Neural cell (in vitro differentiated cells): ENCODE results near the gene MAS1. TPM values are rescaled to one million over a fixed set of nuclear protein-coding genes. Genes with fewer than 3 reads are reported as not detected.
"Not testable (repeated sequence)": the region's sequence is repeated elsewhere in the genome, so short reads cannot be mapped to it uniquely, and the experiment has no call there.

Source experiments
- H2AFZ ChIP-seq: fragments of 200-600, 300-800 bp; sonication (generic), shearing (Covaris generic); 2 replicates; pipeline ENCODE4 v1.6.0; 2014; ENCODE audit warnings: low read depth, mild to moderate bottlenecking, antibody characterized with exemption, low read length, moderate library complexity
- H3F3A ChIP-seq: fragments of 200-600 bp; shearing (Covaris generic); 2 replicates; pipeline ENCODE4 v1.6.1; 2016; ENCODE audit warnings: mild to moderate bottlenecking, moderate library complexity, mixed read lengths, antibody characterized with exemption, low read length; ENCODE audit not compliant: insufficient read depth, poor library complexity, severe bottlenecking
- H3K27ac ChIP-seq: fragments of 200-600, 300-800 bp; sonication (generic), shearing (Covaris generic); 2 replicates; pipeline ENCODE4 v1.5.1; 2014; ENCODE audit warnings: mild to moderate bottlenecking, low read length, moderate library complexity
- H3K27me3 ChIP-seq: fragments of 300-800, 200-600 bp; sonication (generic), shearing (Covaris generic); 2 replicates; pipeline ENCODE4 v1.6.0; 2014; ENCODE audit warnings: mild to moderate bottlenecking, low read depth, low read length, moderate library complexity; ENCODE audit not compliant: insufficient read depth
- H3K36me3 ChIP-seq: fragments of 300-800, 200-600 bp; sonication (generic), shearing (Covaris generic); 2 replicates; pipeline ENCODE4 v1.5.1; 2014; ENCODE audit warnings: mild to moderate bottlenecking, antibody characterized with exemption, low read length, moderate library complexity; ENCODE audit not compliant: insufficient read depth
- H3K4me2 ChIP-seq: fragments of 300-800, 200-600 bp; sonication (generic), shearing (Covaris generic); 2 replicates; pipeline ENCODE4 v1.6.0; 2014; ENCODE audit warnings: mild to moderate bottlenecking, low read length
- H3K4me3 ChIP-seq: fragments of 300-800, 200-600 bp; sonication (generic), shearing (Covaris generic); 2 replicates; pipeline ENCODE4 v1.5.1; 2014; ENCODE audit warnings: mild to moderate bottlenecking, low read length, moderate library complexity
- H3K79me2 ChIP-seq: fragments of 200-600 bp; shearing (Covaris generic); replicated peaks from 2 replicates; pipeline ENCODE4 v1.6.0; 2014; ENCODE audit warnings: mild to moderate bottlenecking, low read length, moderate library complexity; ENCODE audit not compliant: insufficient read depth
- H3K9ac ChIP-seq: fragments of 300-800, 200-600 bp; sonication (generic), shearing (Covaris generic); 2 replicates; pipeline ENCODE4 v1.6.1; 2016; ENCODE audit warnings: mild to moderate bottlenecking, low read length, mixed read lengths
- H3K9me2 ChIP-seq: fragments of 200-600 bp; shearing (Covaris generic); 2 replicates; pipeline ENCODE4 v1.6.1; 2016; ENCODE audit warnings: mild to moderate bottlenecking, low read length, mixed read lengths; ENCODE audit not compliant: insufficient read depth
- H3K9me3 ChIP-seq: fragments of 200-600, 300-800 bp; sonication (generic), shearing (Covaris generic); 2 replicates; pipeline ENCODE4 v1.6.1; 2016; ENCODE audit warnings: mild to moderate bottlenecking, mixed run types, low read length, moderate library complexity, mixed read lengths
- H4K20me1 ChIP-seq: fragments of 200-600 bp; shearing (Covaris generic); 2 replicates; pipeline ENCODE4 v1.6.1; 2016; ENCODE audit warnings: mild to moderate bottlenecking, mixed run types; ENCODE audit not compliant: insufficient read depth
- EP300 ChIP-seq: fragments of 450-650 bp; conservative IDR thresholded peaks from 2 replicates; pipeline ENCODE4 v1.6.1; 2014; ENCODE audit warnings: antibody characterized with exemption, mild to moderate bottlenecking, moderate library complexity; ENCODE audit not compliant: poor library complexity, severe bottlenecking
- EZH2 ChIP-seq: fragments of 200-600, 300-800 bp; shearing (Covaris generic), sonication (generic); IDR thresholded peaks from 2 replicates; pipeline ENCODE4 v1.6.1; 2014; ENCODE audit warnings: antibody characterized with exemption, low read length, borderline replicate concordance, mild to moderate bottlenecking; ENCODE audit not compliant: insufficient read depth, poor library complexity, severe bottlenecking
- MXI1 ChIP-seq: fragments of 450-650 bp; conservative IDR thresholded peaks from 2 replicates; pipeline ENCODE4 v1.6.1; 2014; ENCODE audit warnings: antibody characterized with exemption, mild to moderate bottlenecking; ENCODE audit not compliant: poor library complexity, severe bottlenecking
- POLR2AphosphoS5 ChIP-seq: IDR thresholded peaks from 2 replicates; pipeline ENCODE4 v1.6.1; 2012
- RAD21 ChIP-seq: fragments of 450-650 bp; conservative IDR thresholded peaks from 2 replicates; pipeline ENCODE4 v1.6.1; 2014; ENCODE audit warnings: antibody characterized with exemption, mild to moderate bottlenecking, moderate library complexity
- SMC3 ChIP-seq: fragments of 450-650 bp; conservative IDR thresholded peaks from 2 replicates; pipeline ENCODE4 v1.6.1; 2014; ENCODE audit warnings: antibody characterized with exemption, mild to moderate bottlenecking, moderate library complexity; ENCODE audit not compliant: poor library complexity
- polyA plus RNA-seq: library from polyadenylated mRNA; depleted of rRNA; stranded (reverse); fragments of >200 nt; gene quantifications from 2 replicates; pipeline ENCODE4 v1.2.3, GENCODE V29; 2014
- TF ChIP-seq, protein P1 (sequence below): fragments of 450-650 bp; IDR thresholded peaks from 2 replicates; pipeline ENCODE4 v1.5.1; 2014; ENCODE audit warnings: antibody characterized with exemption, mild to moderate bottlenecking, moderate library complexity; ENCODE audit not compliant: poor library complexity, severe bottlenecking
- TF ChIP-seq, protein P2 (sequence below): IDR thresholded peaks from 2 replicates; pipeline ENCODE4 v1.6.1; 2012; ENCODE audit warnings: borderline replicate concordance

The MAS1 gene
- polyA plus RNA-seq, 1 donor from 2014 or later: not detected

DNA sequence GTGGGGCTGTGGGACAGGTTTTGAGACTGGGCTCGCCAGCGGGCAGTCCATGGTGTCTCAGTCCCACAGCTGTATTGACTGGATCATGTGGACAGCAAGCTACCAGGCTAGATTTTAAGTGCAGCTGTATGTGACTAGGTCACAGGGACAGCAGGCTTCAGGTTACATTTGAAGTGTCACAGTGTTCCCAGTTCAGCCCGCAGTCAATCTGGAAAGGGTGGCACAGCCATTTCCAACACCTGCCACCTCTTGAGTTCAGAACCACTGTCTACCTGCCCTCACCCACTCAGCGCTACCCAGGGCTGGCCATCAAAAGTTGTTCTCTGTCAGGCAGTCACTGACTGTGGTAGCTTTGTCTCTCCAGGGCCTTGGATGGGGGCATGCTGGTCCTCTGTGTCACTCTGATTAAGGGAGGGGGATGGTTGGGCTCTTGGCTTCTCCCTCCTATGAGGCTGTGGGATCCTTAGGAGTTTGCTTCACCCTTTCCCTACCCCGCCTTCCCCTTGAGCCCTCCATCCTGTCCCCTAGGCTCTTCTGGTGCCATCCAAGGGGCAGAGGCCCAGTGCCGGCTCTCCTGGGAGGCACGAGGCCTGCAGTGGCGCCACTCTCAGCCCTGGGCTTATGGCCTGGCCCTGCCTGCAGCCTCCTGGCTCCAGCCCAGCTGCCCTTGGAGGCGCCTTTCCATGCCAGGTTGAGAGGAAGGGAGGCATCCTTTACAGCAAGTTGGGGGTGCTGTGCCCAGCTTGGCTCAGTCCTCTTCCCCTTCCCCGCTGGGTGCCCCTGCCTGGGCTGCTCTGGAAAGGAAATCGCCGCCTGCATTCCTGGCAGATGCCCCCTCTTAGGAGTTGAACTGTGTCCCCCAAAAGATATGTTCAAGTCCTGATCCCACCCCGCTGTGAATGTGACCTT is 45.8 kb upstream of the MAS1 start:
- Histone ChIP-seq H3K4me2 (no peak overlapping the region), H4K20me1 (no peaks in the 10 kb centered on the region), H3K9me2 (no peaks in the 10 kb centered on the region), H3K9ac (no peak overlapping the region), H2AFZ (no peak overlapping the region), H3K79me2 (no peaks in the 10 kb centered on the region), H3K4me3 (no peak overlapping the region), H3K9me3 (no peaks in the 10 kb centered on the region), H3F3A (no peaks in the 10 kb centered on the region), H3K27me3 (no peaks in the 10 kb centered on the region), H3K36me3 (no peaks in the 10 kb centered on the region), H3K27ac (no peak overlapping the region)
- TF ChIP-seq, protein P1, sequence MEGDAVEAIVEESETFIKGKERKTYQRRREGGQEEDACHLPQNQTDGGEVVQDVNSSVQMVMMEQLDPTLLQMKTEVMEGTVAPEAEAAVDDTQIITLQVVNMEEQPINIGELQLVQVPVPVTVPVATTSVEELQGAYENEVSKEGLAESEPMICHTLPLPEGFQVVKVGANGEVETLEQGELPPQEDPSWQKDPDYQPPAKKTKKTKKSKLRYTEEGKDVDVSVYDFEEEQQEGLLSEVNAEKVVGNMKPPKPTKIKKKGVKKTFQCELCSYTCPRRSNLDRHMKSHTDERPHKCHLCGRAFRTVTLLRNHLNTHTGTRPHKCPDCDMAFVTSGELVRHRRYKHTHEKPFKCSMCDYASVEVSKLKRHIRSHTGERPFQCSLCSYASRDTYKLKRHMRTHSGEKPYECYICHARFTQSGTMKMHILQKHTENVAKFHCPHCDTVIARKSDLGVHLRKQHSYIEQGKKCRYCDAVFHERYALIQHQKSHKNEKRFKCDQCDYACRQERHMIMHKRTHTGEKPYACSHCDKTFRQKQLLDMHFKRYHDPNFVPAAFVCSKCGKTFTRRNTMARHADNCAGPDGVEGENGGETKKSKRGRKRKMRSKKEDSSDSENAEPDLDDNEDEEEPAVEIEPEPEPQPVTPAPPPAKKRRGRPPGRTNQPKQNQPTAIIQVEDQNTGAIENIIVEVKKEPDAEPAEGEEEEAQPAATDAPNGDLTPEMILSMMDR: no peak
- TF ChIP-seq EP300 (no peak), MXI1 (no peak), POLR2AphosphoS5 (no peak), SMC3 (no peak), RAD21 (no peak), EZH2 (no peak)
- TF ChIP-seq, protein P2, sequence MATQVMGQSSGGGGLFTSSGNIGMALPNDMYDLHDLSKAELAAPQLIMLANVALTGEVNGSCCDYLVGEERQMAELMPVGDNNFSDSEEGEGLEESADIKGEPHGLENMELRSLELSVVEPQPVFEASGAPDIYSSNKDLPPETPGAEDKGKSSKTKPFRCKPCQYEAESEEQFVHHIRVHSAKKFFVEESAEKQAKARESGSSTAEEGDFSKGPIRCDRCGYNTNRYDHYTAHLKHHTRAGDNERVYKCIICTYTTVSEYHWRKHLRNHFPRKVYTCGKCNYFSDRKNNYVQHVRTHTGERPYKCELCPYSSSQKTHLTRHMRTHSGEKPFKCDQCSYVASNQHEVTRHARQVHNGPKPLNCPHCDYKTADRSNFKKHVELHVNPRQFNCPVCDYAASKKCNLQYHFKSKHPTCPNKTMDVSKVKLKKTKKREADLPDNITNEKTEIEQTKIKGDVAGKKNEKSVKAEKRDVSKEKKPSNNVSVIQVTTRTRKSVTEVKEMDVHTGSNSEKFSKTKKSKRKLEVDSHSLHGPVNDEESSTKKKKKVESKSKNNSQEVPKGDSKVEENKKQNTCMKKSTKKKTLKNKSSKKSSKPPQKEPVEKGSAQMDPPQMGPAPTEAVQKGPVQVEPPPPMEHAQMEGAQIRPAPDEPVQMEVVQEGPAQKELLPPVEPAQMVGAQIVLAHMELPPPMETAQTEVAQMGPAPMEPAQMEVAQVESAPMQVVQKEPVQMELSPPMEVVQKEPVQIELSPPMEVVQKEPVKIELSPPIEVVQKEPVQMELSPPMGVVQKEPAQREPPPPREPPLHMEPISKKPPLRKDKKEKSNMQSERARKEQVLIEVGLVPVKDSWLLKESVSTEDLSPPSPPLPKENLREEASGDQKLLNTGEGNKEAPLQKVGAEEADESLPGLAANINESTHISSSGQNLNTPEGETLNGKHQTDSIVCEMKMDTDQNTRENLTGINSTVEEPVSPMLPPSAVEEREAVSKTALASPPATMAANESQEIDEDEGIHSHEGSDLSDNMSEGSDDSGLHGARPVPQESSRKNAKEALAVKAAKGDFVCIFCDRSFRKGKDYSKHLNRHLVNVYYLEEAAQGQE: no peak

GRCh38 chr6:159848552-159848951 is 42.2 kb upstream of the MAS1 start:
- not testable (repeated sequence) for H4K20me1 ChIP-seq, H3K9ac ChIP-seq, H3K9me2 ChIP-seq, H3K9me3 ChIP-seq, H3K4me3 ChIP-seq, H3K27me3 ChIP-seq, H3K4me2 ChIP-seq, H3K36me3 ChIP-seq, H3K79me2 ChIP-seq, H3F3A ChIP-seq, H3K27ac ChIP-seq, H2AFZ ChIP-seq

DNA sequence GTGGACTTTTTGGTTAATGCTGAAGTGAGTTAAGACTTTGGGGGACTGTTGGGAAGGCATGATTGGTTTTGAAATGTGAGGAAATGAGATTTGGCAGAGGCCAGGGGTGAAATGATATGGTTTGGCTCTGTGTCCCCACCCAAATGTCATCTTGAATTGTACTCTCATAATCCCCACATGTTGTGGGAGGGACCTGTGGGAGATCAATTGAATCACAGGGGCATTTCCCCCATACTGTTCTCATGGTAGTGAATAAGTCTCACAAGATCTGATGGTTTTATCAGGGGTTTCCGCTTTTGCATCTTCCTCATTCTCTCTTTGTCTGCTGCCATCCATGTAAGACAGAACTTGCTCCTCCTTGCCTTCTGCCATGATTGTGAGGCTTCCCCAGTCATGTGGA is 40.9 kb upstream of the MAS1 start:
- not testable (repeated sequence) for H4K20me1 ChIP-seq, H3K27ac ChIP-seq, H2AFZ ChIP-seq, H3K9me3 ChIP-seq, H3K4me3 ChIP-seq, H3K4me2 ChIP-seq, H3K9ac ChIP-seq, H3K27me3 ChIP-seq, H3K79me2 ChIP-seq, H3K36me3 ChIP-seq, H3K9me2 ChIP-seq, H3F3A ChIP-seq
